OCI-LY3 (cell line): ENCODE data around the gene HAS3.
A peak's percentile ranks its signal among the peaks of the same experiment; 100 is the strongest.

Experiments
- H2AFZ ChIP-seq: fragments of 200-600, 300-600 bp; shearing (Covaris generic); 2 replicates; pipeline ENCODE4 v1.6.0; 2014; ENCODE audit warnings: antibody characterized with exemption, low read depth, low read length
- H3K27ac ChIP-seq: fragments of 200-600, 300-600 bp; sonication (generic); 2 replicates; pipeline ENCODE4 v1.5.1; 2014; ENCODE audit warnings: mild to moderate bottlenecking, low read length, moderate library complexity, mixed read lengths
- H3K27me3 ChIP-seq: fragments of 200-600, 300-600 bp; sonication (generic); 2 replicates; pipeline ENCODE4 v1.6.1; 2014; ENCODE audit warnings: low read depth, low read length, mixed read lengths
- H3K36me3 ChIP-seq: fragments of 200-600, 300-600 bp; sonication (generic); replicated peaks from 2 replicates; pipeline ENCODE3; 2014; ENCODE audit warnings: low read depth, low read length, mixed read lengths
- H3K4me1 ChIP-seq: fragments of 300-600, 200-600 bp; sonication (generic); 2 replicates; pipeline ENCODE4 v1.6.1; 2014; ENCODE audit warnings: low read length, mixed read lengths
- H3K4me2 ChIP-seq: fragments of 200-600, 300-600 bp; sonication (generic); 2 replicates; pipeline ENCODE4 v1.6.1; 2014; ENCODE audit warnings: low read length, mixed read lengths
- H3K4me3 ChIP-seq: fragments of 300-600, 200-600 bp; sonication (generic); 2 replicates; pipeline ENCODE4 v1.5.1; 2014; ENCODE audit warnings: antibody characterized with exemption, mild to moderate bottlenecking, low read length, moderate library complexity
- H3K79me2 ChIP-seq: fragments of 300-600, 200-600 bp; shearing (Covaris generic); 2 replicates; pipeline ENCODE4 v1.6.1; 2014; ENCODE audit warnings: mild to moderate bottlenecking, low read length, mixed read lengths
- H3K9ac ChIP-seq: fragments of 300-600, 200-600 bp; shearing (Covaris generic); 2 replicates; pipeline ENCODE4 v1.6.0; 2014; ENCODE audit warnings: mild to moderate bottlenecking, low read length, moderate library complexity
- H3K9me3 ChIP-seq: fragments of 200-600, 300-600 bp; shearing (Covaris generic); 2 replicates; pipeline ENCODE4 v1.6.1; 2014; ENCODE audit warnings: low read length, mixed read lengths; ENCODE audit not compliant: insufficient read depth
- H4K20me1 ChIP-seq: fragments of 200-600, 300-600 bp; sonication (generic); 2 replicates; pipeline ENCODE4 v1.6.1; 2016; ENCODE audit warnings: low read length, mixed read lengths; ENCODE audit not compliant: insufficient read depth
- EZH2phosphoT487 ChIP-seq: fragments of 200-600 bp; shearing (Covaris generic); IDR thresholded peaks from 2 replicates; pipeline ENCODE4 v1.6.1; 2018; ENCODE audit warnings: antibody characterized with exemption, mixed run types, low read depth
- TF ChIP-seq, protein P1 (sequence below): fragments of 200-600, 300-600 bp; sonication (generic); IDR thresholded peaks from 2 replicates; pipeline ENCODE4 v1.5.1; 2014; ENCODE audit warnings: antibody characterized with exemption, low read length, low read depth

The HAS3 gene

DNA sequence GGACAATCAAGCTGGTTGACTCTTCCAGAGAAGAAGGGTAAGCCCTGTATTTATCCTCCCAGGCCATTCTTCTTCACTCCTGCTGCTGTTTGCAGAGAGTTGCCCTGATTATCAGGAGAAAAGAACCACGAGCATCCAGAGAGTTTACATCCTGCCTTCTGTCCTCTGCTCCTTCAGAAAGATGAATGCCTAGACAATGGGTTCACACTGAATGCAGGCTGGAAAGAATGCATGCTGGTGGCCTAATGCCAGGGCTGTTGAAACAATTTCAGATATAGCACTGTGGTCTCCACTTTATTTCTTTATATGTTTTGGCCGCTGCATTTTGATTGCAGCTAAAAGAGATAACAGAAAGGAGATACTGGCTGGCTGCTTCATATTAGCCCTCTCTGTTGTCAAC lies 21.2 kb upstream of the HAS3 start:
- TF ChIP-seq, protein P1, sequence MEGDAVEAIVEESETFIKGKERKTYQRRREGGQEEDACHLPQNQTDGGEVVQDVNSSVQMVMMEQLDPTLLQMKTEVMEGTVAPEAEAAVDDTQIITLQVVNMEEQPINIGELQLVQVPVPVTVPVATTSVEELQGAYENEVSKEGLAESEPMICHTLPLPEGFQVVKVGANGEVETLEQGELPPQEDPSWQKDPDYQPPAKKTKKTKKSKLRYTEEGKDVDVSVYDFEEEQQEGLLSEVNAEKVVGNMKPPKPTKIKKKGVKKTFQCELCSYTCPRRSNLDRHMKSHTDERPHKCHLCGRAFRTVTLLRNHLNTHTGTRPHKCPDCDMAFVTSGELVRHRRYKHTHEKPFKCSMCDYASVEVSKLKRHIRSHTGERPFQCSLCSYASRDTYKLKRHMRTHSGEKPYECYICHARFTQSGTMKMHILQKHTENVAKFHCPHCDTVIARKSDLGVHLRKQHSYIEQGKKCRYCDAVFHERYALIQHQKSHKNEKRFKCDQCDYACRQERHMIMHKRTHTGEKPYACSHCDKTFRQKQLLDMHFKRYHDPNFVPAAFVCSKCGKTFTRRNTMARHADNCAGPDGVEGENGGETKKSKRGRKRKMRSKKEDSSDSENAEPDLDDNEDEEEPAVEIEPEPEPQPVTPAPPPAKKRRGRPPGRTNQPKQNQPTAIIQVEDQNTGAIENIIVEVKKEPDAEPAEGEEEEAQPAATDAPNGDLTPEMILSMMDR = no peak
- no peak for TF ChIP-seq EZH2phosphoT487
- no peak overlapping the region for H3K4me3 ChIP-seq
- H3K27me3 ChIP-seq = no peaks in the 10 kb centered on the region
- H3K79me2 ChIP-seq = no peaks in the 10 kb centered on the region
- H3K4me2 ChIP-seq = no peak overlapping the region
- H2AFZ ChIP-seq = no peak overlapping the region
- peaks cover 14% of the 10 kb centered on the region for H3K36me3 ChIP-seq
- peaks cover 8% of the 10 kb centered on the region for H3K4me1 ChIP-seq
- H3K27ac ChIP-seq = no peak overlapping the region
- H4K20me1 ChIP-seq = no peaks in the 10 kb centered on the region
- no peak overlapping the region for H3K9ac ChIP-seq
- no peaks in the 10 kb centered on the region for H3K9me3 ChIP-seq

DNA sequence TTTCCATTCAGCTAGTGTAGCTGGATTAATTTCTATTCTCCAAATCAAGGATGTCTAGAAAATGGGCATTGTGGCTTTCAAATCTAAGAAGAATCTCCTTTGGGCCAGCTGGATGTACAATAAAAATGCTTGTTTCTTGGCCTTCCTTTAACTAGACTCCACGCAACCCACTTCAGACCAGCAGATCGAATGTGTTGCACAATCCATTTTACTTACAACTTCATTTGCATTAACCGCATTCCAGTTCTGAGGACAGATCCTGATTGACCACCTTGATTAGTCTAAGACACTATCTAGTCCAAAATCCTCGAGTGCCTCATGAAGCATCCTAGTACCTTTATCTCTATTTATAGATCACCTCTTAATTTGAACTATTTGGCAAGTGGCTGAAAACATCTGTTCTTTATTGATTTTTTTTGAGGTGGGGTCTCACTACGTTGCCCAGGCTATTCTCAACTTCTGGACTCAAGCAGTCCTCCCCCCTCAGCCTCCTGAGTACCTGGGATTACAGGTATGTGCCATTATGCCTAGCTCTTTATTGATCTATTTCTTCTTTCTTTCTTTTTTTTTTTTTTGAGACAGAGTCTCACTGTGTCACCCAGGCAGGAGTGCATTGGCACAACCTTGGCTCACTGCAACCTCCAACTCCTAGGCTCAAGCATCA lies 20.3 kb upstream of the HAS3 start:
- peaks cover 9% of the 10 kb centered on the region for H3K4me1 ChIP-seq
- H3K9me3 ChIP-seq = no peaks in the 10 kb centered on the region
- no peaks in the 10 kb centered on the region for H4K20me1 ChIP-seq
- no peak overlapping the region for H2AFZ ChIP-seq
- no peak for TF ChIP-seq EZH2phosphoT487
- TF ChIP-seq, protein P1 = no peak
- H3K4me3 ChIP-seq = no peak overlapping the region
- no peak overlapping the region for H3K4me2 ChIP-seq
- H3K79me2 ChIP-seq = no peaks in the 10 kb centered on the region
- no peak overlapping the region for H3K9ac ChIP-seq
- H3K27ac ChIP-seq = no peak overlapping the region
- no peaks in the 10 kb centered on the region for H3K27me3 ChIP-seq
- peaks cover 17% of the 10 kb centered on the region for H3K36me3 ChIP-seq

DNA sequence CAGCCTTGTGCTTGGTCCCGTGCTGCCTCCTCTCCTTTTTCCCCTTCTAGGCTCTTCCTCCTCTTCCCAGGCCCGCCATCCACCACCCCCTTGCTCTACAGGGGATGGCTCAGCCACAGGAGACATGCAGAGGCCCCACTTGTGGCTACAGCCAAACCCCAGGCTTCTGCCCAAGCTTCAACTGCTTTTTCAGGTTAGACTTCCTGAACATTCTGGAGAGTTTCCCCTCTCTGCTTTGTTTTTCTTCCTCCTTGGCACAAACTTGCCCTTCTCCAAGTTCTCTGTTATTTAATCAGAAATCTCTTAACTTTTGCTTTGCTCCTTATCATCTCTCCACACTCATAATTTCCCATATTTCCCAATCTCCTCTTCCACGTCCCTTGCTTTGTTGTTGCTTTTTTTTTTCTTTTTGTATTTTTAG lies 18.3 kb upstream of the HAS3 start:
- Histone ChIP-seq H3K4me3 (no peak overlapping the region), H3K27me3 (no peaks in the 10 kb centered on the region), H3K4me2 (no peak overlapping the region), H3K27ac (no peak overlapping the region), H3K79me2 (no peaks in the 10 kb centered on the region), H3K4me1 (peaks cover 9% of the 10 kb centered on the region), H2AFZ (no peak overlapping the region), H3K36me3 (peaks cover 17% of the 10 kb centered on the region), H3K9ac (no peak overlapping the region), H3K9me3 (no peaks in the 10 kb centered on the region), H4K20me1 (no peaks in the 10 kb centered on the region)
- TF ChIP-seq, protein P1 = no peak
- TF ChIP-seq EZH2phosphoT487 = no peak

DNA sequence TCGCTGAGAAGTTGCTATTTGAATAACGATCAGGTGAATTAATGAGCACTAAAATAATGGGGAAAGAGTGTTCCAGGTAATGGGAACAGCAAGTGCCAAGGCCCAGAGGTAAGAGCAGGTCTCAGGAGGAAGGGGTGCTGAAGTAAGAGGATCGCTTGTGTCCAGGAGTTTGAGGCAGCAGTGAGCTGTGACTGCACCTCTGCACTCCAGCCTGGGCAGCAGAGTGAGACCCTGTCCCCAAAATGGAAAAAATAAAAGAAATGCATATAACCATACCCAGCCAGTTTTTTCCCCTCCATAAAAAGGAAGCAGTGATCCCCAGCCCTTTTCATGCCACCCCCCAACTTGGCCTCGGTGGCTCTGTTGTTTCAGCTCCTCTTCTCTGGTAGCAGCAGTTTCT lies 16.8 kb upstream of the HAS3 start:
- no peak overlapping the region for H3K4me3 ChIP-seq
- no peaks in the 10 kb centered on the region for H3K9me3 ChIP-seq
- no peak overlapping the region for H3K27ac ChIP-seq
- H2AFZ ChIP-seq = no peak overlapping the region
- peaks cover 14% of the 10 kb centered on the region for H3K36me3 ChIP-seq
- H3K27me3 ChIP-seq = no peaks in the 10 kb centered on the region
- H3K4me1 ChIP-seq = peaks cover 9% of the 10 kb centered on the region
- TF ChIP-seq EZH2phosphoT487 = no peak
- TF ChIP-seq, protein P1 = no peak
- peak overlapping the region; percentile 24; the same call in 1 of the 2 replicates for H3K4me2 ChIP-seq
- no peaks in the 10 kb centered on the region for H3K79me2 ChIP-seq
- no peaks in the 10 kb centered on the region for H4K20me1 ChIP-seq
- no peak overlapping the region for H3K9ac ChIP-seq
